GM18868 (cell line): ENCODE data around the gene PADI4.

ENCODE experiments used
- ATAC-seq: cut with Tn5 transposase; IDR thresholded peaks from one replicate; pipeline ENCODE4 v1.9.1; 2021; ENCODE audit warnings: mild to moderate bottlenecking, moderate library complexity; ENCODE audit not compliant: unreplicated experiment

Gene PADI4

DNA sequence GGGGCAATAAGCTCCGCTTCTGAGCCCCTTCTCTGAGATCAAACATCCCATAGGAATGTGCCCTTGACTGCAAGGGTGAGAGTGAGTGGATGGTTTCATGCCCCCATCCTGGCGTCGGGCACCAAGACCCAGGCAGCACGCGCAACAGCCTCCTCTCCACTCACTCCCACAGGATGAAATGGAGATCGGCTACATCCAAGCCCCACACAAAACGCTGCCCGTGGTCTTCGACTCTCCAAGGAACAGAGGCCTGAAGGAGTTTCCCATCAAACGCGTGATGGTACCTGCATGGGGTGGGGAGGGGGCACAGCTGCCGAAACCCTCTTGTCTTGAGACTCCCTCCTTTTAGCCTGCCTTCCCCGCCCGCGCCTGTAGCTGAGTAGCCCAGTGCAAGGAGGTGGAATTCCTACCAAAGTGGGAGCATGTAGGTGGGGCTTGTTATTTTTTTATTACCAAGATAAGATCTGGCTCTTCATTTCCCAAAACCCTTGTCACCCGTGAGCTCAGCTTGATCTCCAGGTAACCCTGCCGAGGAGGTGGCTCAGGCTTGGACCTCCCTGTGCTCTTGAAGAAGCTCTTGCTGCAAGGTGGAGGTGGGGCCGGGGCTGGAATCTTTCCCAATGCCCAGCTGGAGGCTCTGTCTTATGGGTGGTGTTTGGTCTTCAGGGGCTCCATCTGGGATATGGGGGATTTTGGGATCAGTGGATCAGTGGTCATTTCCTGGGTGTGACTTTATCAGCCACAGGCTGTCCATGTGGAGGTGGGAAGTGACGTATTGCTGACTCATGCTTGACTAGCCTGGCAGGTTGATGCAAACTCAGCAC is 40.0 kb downstream of the PADI4 start:
- ATAC-seq, result no peak

- ATAC-seq, result peak; percentile 72
Measured at GRCh38 chr1:17348593-17349234, 40.7 kb downstream of the PADI4 start.

GRCh38 chr1:17350083-17350482 is 42.1 kb downstream of the PADI4 start:
- no peak for ATAC-seq

DNA sequence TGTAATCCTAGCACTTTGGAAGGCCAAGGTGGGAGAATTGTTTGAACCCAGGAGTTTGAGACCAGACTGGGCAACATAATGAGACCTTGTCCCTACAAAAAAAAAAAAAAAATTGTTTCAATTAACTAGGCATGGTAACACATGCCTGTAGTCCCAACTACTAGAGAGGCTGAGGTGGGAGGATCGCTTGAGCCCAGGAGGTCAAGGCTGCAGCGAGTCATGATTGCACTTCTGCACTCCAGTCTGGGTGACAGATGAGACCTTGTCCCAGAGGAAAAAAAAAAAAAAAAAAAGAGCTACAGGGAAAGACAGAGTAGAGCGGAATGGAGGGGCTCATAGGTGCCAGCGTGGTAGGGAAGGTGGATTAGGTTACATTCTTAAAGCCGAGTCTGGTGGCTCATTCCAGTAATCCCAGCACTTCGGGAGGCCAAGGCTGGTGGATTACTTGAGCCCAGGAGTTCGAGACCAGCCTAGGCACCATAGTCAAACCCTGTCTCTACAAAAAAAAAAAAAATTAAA is 43.0 kb downstream of the PADI4 start:
- no peak for ATAC-seq

DNA sequence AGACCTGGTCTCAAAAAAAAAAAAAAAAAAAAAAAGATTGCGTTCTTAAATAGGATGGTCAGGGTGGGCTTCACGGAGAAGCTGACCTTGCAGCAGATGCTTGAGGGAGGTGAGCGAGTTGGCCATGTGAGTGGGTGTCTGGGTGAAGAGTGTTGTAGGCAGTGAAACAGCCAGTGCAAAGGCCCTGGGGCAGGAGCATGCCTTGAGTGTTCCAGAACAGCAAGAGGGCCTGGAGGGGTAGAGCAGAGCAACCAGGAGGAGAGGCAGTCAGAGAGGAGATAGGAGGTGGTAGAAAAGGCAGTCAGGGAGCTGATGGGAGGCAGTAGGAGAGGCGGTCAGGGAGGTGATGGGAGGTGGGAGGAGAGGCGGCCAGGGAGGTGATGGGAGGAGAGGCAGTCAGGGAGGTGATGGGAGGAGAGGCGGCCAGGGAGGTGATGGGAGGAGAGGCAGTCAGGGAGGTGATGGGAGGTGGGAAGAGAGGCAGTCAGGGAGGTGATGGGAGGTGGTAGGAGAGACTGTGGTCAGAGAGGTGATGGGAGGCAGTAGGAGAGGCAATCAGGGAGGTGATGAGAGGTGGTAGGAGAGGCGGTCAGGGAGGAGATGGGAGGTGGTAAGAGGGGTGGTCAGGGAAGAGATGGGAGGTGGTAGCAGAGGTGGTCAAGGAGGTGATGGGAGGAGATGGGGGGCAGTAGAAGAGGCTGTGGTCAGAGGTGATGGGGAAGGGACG is 43.8 kb downstream of the PADI4 start:
- no peak for ATAC-seq

DNA sequence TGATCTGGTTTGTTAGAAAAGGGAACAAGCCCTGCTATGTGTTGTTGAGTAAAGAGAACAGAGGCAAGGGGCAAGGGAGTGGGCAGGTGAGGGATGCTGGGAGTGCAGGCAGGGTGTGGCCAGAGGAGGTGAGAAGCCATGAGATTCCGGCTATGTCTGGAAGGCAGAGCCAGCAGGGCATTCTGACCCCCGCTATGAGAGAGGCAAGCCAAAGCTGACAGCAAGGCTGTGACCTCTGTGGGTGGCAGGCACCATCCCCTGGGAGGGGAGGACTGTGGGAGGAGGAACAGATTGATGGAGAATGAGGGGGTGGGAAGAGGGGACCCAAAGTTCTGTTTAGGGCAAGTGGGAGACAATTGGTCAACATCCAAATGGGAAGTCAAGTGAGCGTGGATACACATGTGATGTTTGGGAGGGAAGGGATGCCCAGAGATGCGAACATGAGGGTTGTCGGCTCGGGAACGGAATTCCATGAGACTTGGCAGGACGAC is 44.5 kb downstream of the PADI4 start:
- no peak for ATAC-seq

DNA sequence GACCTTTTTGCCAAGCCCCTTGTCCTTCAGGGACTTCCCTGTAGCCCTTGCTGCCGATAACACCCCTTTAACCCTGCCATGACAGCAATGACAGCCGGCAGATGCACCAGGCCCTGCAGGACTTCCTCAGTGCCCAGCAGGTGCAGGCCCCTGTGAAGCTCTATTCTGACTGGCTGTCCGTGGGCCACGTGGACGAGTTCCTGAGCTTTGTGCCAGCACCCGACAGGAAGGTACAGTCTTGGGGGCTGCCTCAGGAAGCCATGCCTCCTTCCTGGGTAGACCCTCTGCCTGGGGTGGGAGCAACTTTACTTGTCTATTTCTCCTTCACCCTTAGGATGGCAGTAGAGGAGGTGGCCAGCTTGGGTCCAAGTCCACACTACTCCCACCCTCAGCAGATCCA is 47.9 kb downstream of the PADI4 start:
- ATAC-seq, result no peak

GRCh38 chr1:17356387-17357026 is 48.5 kb downstream of the PADI4 start:
- no peak for ATAC-seq

DNA sequence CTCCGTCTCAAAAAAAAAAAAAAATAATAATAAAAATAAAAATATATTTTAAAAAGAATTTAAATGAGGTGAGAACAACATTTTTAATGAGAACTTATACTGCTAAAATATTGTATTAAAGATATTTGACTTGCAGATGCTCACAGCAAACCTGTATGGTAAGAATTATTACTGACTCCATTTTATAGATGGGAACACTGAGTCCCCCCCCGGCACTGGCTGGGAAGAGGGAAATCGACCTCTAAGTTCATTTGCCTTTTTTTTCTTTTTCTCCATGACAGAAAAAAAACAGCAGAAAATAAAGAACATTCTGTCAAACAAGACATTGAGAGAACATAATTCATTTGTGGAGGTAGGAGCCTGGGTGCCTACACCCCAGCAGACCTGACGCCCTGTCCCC is 50.6 kb downstream of the PADI4 start:
- ATAC-seq, result no peak

- no peak for ATAC-seq
Measured at GRCh38 chr1:17359031-17359430, 51.0 kb downstream of the PADI4 start.

GRCh38 chr1:17359808-17360207 is 51.8 kb downstream of the PADI4 start:
- no peak for ATAC-seq

DNA sequence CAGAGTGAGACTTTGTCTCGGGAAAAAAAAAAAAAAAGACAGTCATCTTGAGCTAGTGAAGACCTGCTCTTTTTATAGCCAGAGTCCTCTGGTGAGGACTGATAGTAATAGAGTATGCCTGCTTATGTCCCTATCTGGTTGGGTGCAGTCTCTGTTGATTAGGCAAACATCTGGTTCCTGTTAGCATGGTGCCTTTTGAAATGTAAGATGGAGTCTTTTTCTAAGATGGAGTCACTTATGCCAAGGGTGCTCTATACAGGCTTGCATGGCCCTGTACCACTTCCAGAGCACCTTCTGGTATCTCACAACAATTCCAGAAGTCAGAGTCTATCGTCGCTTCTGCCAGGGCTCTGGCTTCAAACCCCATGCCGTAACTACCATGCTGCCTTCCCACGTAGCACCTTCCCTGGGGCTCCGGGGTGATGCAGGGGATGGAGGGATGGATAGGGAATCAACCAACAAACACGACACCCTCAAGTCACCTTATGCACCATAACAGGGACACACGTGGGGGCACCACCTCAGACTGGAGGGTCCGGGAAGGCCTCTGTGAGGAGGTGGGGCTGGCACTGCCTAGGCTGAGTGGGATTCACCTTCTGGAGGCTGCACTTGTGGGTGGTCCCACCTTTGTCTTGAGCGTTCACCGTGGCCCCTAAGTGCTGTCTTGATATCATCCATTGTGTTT is 52.4 kb downstream of the PADI4 start:
- no peak for ATAC-seq

DNA sequence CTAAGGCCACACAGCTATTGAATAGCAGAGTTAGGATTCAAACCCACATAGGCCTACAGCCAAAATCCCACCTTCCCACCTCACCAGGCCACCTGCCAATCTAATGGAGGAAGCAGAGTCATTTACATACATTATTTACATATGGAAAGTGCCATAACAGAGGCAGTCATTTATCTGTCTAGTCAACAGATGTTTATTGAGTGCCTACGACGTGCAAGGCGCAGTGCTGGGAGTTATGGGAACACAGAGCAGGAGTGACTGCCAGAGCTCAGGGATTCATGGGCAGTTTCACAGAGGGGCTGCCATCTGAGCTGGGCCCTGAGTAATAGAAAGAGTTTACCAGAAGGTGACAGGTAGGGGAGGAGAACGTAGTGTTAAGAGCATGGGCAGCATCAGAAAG is 53.7 kb downstream of the PADI4 start:
- no peak for ATAC-seq

DNA sequence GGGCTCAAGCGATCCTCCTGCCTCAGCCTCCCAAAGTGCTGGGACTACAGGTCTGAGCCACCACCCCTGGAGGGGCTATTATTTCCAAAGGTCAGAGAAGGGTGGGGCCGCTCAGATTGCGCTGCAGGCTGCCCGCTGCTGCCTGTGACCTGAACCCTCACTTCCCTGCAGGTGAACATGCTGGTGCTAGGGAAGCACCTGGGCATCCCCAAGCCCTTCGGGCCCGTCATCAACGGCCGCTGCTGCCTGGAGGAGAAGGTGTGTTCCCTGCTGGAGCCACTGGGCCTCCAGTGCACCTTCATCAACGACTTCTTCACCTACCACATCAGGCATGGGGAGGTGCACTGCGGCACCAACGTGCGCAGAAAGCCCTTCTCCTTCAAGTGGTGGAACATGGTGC is 55.4 kb downstream of the PADI4 start:
- ATAC-seq, result no peak

DNA sequence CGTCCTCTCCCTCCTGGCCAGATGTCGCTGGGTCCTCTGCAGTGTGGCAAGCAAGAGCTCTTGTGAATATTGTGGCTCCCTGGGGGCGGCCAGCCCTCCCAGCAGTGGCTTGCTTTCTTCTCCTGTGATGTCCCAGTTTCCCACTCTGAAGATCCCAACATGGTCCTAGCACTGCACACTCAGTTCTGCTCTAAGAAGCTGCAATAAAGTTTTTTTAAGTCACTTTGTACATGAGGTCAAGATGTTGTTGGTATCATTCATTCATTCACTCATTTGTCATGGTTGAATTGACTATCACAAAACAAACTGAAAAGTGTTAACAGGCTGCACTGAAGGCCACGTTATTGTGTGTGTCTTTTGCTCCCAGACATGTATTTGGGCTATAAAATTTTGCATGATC is 55.8 kb downstream of the PADI4 start:
- ATAC-seq, result no peak

DNA sequence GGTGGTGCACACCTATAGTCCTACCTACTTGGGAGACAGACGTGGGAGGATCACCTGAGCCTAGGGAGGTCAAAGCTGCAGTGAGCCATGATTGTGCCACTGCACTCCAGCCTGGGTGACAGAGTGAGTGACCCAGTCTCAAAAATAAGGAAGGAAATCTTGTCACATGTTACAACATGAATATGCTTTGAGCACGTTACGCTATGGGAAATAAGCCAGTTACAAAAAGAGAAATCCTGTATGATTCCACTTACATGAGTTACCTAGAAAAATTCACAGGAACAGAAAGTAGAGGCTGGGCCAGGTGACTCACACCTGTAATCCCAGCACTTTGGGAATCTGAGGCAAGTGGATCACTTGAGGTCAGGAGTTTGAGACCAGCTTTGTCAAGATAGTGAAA is 57.3 kb downstream of the PADI4 start:
- no peak for ATAC-seq

DNA sequence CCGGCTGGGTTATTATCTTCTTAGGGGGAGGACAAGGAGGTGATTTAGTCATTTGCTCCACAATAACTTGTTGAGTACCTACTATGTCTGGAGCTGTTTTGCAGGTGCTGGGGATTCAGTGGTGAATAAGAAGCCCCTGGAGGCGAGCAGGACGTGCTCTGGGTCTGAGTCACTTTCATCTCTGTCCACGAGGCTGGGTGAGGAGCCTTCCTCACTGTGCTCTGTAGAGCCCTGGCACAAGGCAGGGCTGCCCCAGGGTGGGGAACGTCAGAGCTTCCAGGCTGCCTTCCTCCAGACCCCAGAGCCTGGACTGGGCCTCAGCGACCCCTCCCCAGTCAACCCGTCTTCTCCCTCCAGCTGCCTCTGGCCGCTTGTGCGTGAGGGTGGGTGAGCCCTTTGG is 61.5 kb downstream of the PADI4 start:
- no peak for ATAC-seq

DNA sequence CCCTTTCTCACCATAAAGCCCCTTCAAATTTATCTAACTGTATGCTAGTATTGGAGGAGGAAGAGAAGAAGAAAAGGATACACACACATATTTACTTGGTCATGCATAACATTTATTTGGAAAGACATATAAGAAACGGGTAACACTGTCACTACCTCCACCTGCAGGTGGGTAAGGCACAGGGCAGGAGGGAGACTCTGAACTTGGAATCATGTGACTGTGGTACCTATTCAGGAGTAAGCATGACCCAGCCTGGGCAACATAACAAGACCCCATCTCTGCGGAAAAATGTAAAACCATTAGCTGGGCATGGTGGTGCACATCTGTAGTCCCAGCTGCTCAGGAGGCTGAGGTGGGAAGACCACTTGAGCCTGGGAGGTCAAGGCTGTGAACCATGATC is 62.6 kb downstream of the PADI4 start:
- no peak for ATAC-seq

- no peak for ATAC-seq
Measured at GRCh38 chr1:17371896-17372295, 63.9 kb downstream of the PADI4 start, which contains the start of gene PADI6. Gene PADI6, plus strand, starts transcription at chr1:17372196. Its CDS starts 50 bp downstream, at chr1:17372246.

DNA sequence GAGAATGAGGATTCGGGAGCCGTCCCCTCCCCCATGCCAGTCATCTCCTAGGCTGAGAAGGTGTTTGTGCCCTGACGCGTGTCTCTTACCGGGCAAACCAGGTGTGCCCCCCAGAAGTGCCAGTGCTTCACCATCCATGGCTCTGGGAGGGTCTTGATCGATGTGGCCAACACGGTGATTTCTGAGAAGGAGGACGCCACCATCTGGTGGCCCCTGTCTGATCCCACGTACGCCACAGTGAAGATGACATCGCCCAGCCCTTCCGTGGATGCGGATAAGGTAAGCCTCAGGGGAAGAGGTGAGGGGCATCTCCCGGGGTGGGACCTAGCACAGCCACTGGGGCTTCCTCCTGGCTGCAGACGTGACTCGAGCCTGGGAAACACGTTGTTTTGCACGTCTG is 65.0 kb downstream of the PADI4 start:
- ATAC-seq, result no peak
